ENCODE measurements around the gene GNG7.

GRCh38 chr19:2636141-2636896 lies 66.2 kb downstream of the GNG7 start:
- TF ChIP-seq CTCF (conservative IDR thresholded peaks at IDR 0.05; ENCODE audit: low read length) = no peak
- TF ChIP-seq EZH2phosphoT487 (IDR thresholded peaks at IDR 0.05; ENCODE audit: borderline replicate concordance) = no peak
